ENCODE measurements around the gene TVP23C.

Gene TVP23C

DNA sequence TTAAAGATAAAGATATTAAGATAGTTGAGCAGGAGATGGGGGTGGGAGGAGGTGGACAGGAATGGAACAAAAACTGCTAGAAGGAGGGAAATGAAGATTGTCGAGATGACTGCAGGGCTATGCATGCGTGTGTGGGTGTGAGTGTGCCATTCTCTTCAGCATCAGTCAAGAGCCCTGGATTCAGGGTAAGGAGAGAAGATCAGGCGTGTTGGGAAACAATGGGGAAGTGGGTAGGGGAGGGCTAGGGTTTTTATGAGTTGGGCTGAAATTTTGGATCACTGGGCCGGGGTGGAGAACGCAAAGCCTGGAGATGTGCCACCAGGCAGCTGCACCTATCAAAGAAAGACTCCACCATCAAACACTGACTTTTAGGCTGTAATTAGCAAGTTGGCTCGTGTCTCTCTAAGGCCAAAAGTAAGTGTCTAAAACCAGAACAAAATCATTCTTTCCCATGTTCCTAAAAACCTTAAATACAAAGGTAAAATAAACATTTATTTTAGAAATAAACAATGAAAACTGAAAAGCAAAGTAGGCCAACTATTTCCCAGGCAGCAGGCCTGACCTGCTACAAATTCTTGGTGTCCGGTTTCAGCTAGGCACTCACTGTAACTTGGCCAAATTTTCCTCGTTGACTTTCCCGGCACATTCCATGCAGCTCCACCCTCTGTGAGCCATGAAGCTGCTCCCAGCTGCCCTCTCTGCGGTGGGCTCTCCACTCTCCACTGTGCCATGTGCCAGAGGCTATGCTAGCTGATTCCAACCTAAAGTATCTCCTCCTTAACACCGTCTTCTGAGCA lies 100.1 kb downstream of the TVP23C start:
- peak; percentile 88 for DNase-seq

DNA sequence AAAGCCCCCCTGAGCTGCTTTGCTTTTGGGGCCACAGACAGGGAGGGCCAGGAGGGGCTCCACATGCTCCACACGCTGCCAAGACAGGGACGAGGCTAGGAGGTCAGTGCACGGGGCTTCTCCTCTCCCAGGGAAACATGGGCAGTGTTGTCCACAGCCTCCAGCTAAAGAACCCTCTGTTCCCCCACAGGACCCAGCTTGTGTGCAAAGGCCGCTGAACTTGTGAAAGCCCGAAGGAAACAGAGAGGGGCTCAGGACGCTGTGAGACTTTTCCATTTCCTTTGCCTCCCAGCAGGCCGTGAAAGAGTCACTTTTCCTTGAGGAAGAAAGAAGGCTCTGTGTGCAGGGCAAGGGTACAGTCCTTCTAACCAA lies 105.6 kb downstream of the TVP23C start:
- DNase-seq = peak; percentile 28

- peak; percentile 86 for DNase-seq
Observed at GRCh38 chr17:15456972-15457722, 106.1 kb downstream of the TVP23C start.

DNA sequence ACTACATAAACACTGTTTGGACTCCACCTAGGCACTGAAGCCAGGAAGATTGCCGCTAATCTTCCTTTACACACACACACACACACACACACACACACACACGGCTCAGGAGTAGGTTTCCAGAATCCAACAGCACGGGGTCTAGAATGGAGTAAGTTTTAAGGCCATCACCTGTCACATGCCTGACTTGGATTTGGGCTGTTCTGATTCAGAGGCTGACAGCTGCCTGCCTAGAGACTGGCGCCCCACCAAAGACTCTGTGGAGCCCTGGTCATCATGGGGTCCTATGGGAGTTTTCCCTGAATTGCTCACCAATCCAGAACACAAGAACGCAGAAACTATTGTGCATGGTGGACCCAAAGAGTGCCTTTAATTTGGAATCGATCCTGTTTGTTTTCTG lies 106.8 kb downstream of the TVP23C start:
- no peak for DNase-seq

DNA sequence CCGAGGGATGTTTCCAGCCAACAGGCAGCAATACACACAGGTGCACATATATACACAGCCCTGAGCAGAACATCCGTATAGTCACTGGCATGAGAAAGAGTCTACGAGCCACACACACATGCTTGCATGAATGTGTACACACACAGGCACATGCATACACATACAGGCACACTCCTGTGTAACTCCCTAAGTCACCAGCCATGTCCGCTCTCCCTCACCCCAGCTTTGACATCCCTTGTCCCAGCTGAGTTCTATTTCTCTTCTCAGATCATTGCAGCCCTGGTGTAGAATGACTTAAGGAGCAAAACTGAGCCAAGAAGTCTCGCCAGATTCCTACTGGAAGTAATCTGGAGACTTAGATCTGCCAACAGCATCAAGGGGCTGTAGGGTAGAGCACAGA lies 108.9 kb downstream of the TVP23C start:
- DNase-seq = no peak

DNA sequence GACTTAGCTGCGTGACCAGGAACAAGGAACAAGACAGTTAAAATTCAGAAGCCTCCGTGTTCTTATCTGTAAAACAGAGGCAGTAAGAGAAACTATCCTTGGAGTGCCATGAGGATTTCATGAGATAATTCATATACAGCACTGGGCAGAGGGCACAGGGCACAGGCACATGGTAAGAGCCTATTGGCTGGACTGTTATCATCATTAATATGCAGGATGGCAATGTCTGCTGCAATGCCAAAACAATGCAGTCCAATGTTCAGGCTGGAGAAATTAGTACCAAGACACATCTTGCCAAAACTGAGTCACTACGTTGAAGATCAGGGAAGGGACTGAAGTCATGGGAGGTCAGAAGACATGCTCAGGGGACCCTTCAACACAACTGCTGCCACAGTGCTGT lies 109.5 kb downstream of the TVP23C start:
- DNase-seq = no peak

DNA sequence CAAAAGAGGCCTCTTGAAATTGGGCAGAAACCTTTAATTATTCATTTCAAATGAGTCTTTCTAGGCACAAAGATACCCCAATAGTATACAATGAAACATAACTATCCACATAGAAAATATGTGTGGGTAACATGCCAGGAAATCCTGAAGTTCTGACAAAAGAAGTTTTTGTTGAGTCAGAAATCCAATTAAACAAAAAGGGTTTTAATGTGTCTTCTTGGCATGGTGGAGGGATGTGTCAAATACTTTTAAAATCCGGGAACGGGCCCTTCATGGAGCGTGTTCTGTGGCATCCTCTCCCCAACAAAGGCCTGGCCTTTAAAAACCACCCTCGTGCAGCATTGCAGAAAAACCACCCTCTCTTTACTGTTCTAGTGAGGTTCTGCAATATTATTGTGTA lies 110.0 kb downstream of the TVP23C start:
- peak; percentile 66 for DNase-seq

- DNase-seq = peak; percentile 42
Observed at GRCh38 chr17:15452746-15453145, 110.5 kb downstream of the TVP23C start.
